Immature natural killer cell (primary cell): ENCODE data around the gene ARHGAP36. TPM values are rescaled to one million over a fixed set of nuclear protein-coding genes. Genes with fewer than 3 reads are reported as not detected.
A peak's percentile ranks its signal among the peaks of the same experiment; 100 is the strongest.

Source experiments
- DNase-seq, 3 donors: peaks; one replicate each; pipeline ENCODE4 v3.0.0; 2022; ENCODE audit warnings: mixed read lengths in 1 of 3
- H3K27ac Mint-ChIP-seq, 6 donors: one replicate each; pipeline ENCODE4 v1.8.0; 2020; ENCODE audit warnings: mixed read lengths in 6 of 6, mild to moderate bottlenecking in 5 of 6, inconsistent platforms in 4 of 6, moderate library complexity in 3 of 6
- H3K27me3 Mint-ChIP-seq, 3 donors: one replicate each; pipeline ENCODE4 v1.8.0; 2020 to 2021; ENCODE audit warnings: low read depth in 3 of 3, mild to moderate bottlenecking in 3 of 3, mixed read lengths in 3 of 3, moderate library complexity in 3 of 3, inconsistent platforms in 1 of 3
- H3K36me3 Mint-ChIP-seq, 3 donors: one replicate each; pipeline ENCODE4 v1.8.0; 2020; ENCODE audit warnings: mixed read lengths in 3 of 3, inconsistent platforms in 2 of 3, mild to moderate bottlenecking in 2 of 3
- H3K4me1 Mint-ChIP-seq, 2 donors: one replicate each; pipeline ENCODE4 v1.8.0; 2020; ENCODE audit warnings: inconsistent platforms in 2 of 2, mild to moderate bottlenecking in 2 of 2, mixed read lengths in 2 of 2, moderate library complexity in 1 of 2
- H3K4me3 Mint-ChIP-seq, 5 donors: one replicate each; pipeline ENCODE4 v1.8.0; 2020; ENCODE audit warnings: mild to moderate bottlenecking in 5 of 5, mixed read lengths in 5 of 5, inconsistent platforms in 3 of 5, moderate library complexity in 3 of 5
- H3K9me3 Mint-ChIP-seq, 6 donors: one replicate each; pipeline ENCODE4 v1.8.0; 2020; ENCODE audit warnings: mild to moderate bottlenecking in 6 of 6, mixed read lengths in 6 of 6, inconsistent platforms in 4 of 6, moderate library complexity in 3 of 6
- polyA plus RNA-seq, 3 donors: library from polyadenylated mRNA; unstranded; fragments of 300-500 nt; fragmentation: Illumina TruSeq; gene quantifications; one replicate each; pipeline ENCODE4 v1.2.3, GENCODE V29; 2021

Gene ARHGAP36
- polyA plus RNA-seq, 3 donors from 2014 or later = not detected

DNA sequence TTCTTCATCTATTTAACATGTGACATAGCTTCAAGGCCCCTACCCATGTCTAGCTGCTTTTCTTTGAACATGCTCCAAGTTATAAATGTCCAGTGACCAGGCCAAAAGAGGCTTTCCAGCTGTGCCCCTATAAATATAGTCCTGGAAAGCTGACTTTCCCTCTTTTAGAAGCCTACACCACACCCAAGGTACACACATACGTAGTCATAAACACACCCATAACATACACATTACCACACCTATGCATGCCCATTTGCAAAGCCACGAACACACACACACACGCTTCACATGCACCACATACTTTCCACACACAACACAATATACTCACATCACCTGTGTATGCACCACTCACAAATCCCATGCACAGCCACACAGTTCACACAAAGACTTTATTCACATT lies 2.0 kb downstream of the ARHGAP36 start:
- Mint-ChIP-seq H3K27ac (no peak overlapping the region), H3K36me3 (no peaks in the 10 kb centered on the region), H3K4me1 (no peaks in the 10 kb centered on the region), H3K9me3 (no peaks in the 10 kb centered on the region), H3K4me3 (no peak overlapping the region), H3K27me3 (peaks cover 4 to 19% (median 8%) of the 10 kb centered on the region in 3 donors)
- no peak for DNase-seq

GRCh38 chrX:131061306-131061705 lies 3.2 kb downstream of the ARHGAP36 start:
- Mint-ChIP-seq H3K4me1 (no peaks in the 10 kb centered on the region), H3K9me3 (no peaks in the 10 kb centered on the region), H3K4me3 (no peak overlapping the region)

DNA sequence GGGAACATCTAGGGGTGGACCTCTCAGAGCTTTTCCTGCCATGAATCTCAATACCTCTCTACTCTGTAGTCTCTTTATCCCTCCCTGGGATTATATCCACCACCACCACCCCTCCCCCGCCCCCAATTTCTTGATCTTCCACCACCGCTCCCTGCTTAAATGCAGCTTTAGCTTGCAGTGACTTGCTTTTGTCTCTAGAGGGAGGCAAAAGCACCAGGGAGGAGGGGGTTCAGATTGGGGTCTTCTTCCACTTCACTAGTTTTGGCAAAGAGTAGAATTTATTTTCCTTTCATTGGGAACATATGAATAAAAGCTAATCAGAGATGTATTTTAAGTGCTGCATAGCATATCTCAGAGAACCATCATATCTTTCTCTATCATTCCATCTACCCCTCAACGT lies 5.5 kb downstream of the ARHGAP36 start:
- H3K27ac Mint-ChIP-seq = no peak overlapping the region
- H3K9me3 Mint-ChIP-seq = no peaks in the 10 kb centered on the region
- peaks cover 3 to 15% (median 3%) of the 10 kb centered on the region in 3 donors for H3K27me3 Mint-ChIP-seq
- H3K36me3 Mint-ChIP-seq = no peaks in the 10 kb centered on the region
- no peak for DNase-seq
- no peak overlapping the region for H3K4me3 Mint-ChIP-seq
- peaks cover 0 to 2% of the 10 kb centered on the region in 2 donors for H3K4me1 Mint-ChIP-seq

More at GRCh38 chrX:131061306-131061705, 3.2 kb downstream of the ARHGAP36 start:
- H3K36me3 Mint-ChIP-seq = no peaks in the 10 kb centered on the region
- no peak overlapping the region for H3K27ac Mint-ChIP-seq
- H3K27me3 Mint-ChIP-seq = peaks cover 4 to 21% (median 8%) of the 10 kb centered on the region in 3 donors
- DNase-seq = no peak

GRCh38 chrX:131066237-131066636 lies 8.1 kb downstream of the ARHGAP36 start:
- DNase-seq = no peak
- Mint-ChIP-seq H3K36me3 (no peaks in the 10 kb centered on the region), H3K4me3 (no peak overlapping the region), H3K4me1 (peaks cover 0 to 2% of the 10 kb centered on the region in 2 donors), H3K27me3 (peaks cover 2 to 16% (median 5%) of the 10 kb centered on the region in 3 donors), H3K27ac (no peak overlapping the region), H3K9me3 (peaks cover 0 to 1% (median 0%) of the 10 kb centered on the region in 6 donors)

DNA sequence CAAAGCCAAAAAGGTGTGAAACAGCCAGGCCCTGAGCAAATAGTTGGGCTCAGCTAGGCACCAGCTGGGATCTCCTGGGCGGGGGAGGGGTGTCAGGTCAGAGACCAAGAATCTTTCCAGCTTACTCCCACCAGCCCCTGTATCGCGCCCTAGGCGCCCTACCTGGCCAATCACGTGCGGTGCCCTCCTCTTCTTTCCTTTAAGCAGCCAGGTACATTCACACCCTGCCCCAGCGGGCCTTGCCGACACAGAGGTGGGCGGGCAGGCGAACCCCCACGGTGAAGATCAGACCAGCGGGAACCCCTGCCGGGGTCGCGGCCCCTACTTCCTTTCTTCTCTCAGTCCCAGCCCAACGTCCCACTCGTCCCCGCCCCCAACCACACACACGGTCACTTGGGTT lies 9.1 kb downstream of the ARHGAP36 start:
- Mint-ChIP-seq H3K9me3 (peaks cover 0 to 1% (median 0%) of the 10 kb centered on the region in 6 donors), H3K27me3 (peaks cover 2 to 16% (median 8%) of the 10 kb centered on the region in 3 donors), H3K36me3 (no peaks in the 10 kb centered on the region), H3K27ac (no peak overlapping the region), H3K4me1 (peaks cover 0 to 2% of the 10 kb centered on the region in 2 donors), H3K4me3 (no peak overlapping the region)
- DNase-seq = no peak

GRCh38 chrX:131067846-131068745 lies 9.9 kb downstream of the ARHGAP36 start:
- H3K9me3 Mint-ChIP-seq = peaks cover 0 to 1% (median 0%) of the 10 kb centered on the region in 6 donors
- H3K36me3 Mint-ChIP-seq = no peaks in the 10 kb centered on the region
- no peak overlapping the region for H3K4me3 Mint-ChIP-seq
- H3K27ac Mint-ChIP-seq = no peak overlapping the region
- peaks cover 4 to 16% (median 8%) of the 10 kb centered on the region in 3 donors for H3K27me3 Mint-ChIP-seq
- DNase-seq = no peak
- peaks cover 0 to 2% of the 10 kb centered on the region in 2 donors for H3K4me1 Mint-ChIP-seq

DNA sequence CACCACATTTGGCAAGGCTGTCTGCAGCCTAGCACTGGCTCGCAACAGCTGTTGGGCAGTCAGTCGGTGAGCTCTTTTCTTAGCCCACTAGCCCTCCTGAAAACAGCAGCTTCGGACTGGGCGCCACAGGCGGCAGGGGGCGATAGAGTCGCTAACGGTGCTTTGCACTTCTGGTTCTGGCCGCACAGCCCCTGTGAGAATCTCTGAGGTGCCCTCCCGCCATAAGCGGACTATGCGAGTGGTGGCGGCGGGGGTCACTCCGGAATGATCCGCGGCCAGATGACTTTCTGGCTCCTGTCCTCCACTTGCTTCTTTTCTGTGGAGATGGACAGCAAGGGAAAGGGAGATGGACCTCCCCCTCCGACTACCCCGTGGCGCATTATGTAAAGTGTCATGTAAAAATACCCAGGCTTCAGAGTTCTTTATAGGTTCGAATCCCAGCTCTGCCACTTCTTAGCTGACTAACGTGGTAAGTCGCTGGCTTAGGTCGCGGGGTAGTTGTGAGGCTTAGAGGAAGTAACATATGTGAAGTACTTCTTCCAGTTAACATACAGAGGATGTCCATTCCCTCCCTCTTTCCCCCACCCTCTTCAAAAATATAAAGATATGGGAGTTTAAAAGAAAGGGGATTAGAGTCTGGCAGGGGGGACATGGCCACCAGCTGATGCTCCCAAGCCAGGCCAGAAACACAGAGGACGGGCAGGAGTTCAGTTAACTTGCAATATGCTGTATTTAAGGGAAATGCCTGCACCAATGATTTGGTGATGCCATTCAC lies 11.0 kb downstream of the ARHGAP36 start:
- H3K27ac Mint-ChIP-seq = no peak overlapping the region
- no peak for DNase-seq
- H3K4me3 Mint-ChIP-seq = no peak overlapping the region
- H3K9me3 Mint-ChIP-seq = peaks cover 0 to 3% (median 0%) of the 10 kb centered on the region in 6 donors
- H3K36me3 Mint-ChIP-seq = no peaks in the 10 kb centered on the region
- peaks cover 8 to 20% (median 10%) of the 10 kb centered on the region in 3 donors for H3K27me3 Mint-ChIP-seq
- H3K4me1 Mint-ChIP-seq = peaks cover 0 to 2% of the 10 kb centered on the region in 2 donors

GRCh38 chrX:131072871-131073571 lies 14.9 kb downstream of the ARHGAP36 start:
- Mint-ChIP-seq H3K4me1 (no peaks in the 10 kb centered on the region), H3K36me3 (no peaks in the 10 kb centered on the region), H3K4me3 (no peak overlapping the region), H3K27ac (no peak overlapping the region), H3K9me3 (peaks cover 0 to 3% (median 0%) of the 10 kb centered on the region in 6 donors), H3K27me3 (peaks cover 8 to 17% (median 13%) of the 10 kb centered on the region in 3 donors)
- no peak for DNase-seq

- no peak overlapping the region for H3K27ac Mint-ChIP-seq
- peaks cover 8 to 17% (median 13%) of the 10 kb centered on the region in 3 donors for H3K27me3 Mint-ChIP-seq
- no peak for DNase-seq
- no peak overlapping the region for H3K4me3 Mint-ChIP-seq
- peaks cover 0 to 3% (median 0%) of the 10 kb centered on the region in 6 donors for H3K9me3 Mint-ChIP-seq
- no peaks in the 10 kb centered on the region for H3K36me3 Mint-ChIP-seq
- no peaks in the 10 kb centered on the region for H3K4me1 Mint-ChIP-seq
Measured at GRCh38 chrX:131073607-131074006, 15.5 kb downstream of the ARHGAP36 start.

DNA sequence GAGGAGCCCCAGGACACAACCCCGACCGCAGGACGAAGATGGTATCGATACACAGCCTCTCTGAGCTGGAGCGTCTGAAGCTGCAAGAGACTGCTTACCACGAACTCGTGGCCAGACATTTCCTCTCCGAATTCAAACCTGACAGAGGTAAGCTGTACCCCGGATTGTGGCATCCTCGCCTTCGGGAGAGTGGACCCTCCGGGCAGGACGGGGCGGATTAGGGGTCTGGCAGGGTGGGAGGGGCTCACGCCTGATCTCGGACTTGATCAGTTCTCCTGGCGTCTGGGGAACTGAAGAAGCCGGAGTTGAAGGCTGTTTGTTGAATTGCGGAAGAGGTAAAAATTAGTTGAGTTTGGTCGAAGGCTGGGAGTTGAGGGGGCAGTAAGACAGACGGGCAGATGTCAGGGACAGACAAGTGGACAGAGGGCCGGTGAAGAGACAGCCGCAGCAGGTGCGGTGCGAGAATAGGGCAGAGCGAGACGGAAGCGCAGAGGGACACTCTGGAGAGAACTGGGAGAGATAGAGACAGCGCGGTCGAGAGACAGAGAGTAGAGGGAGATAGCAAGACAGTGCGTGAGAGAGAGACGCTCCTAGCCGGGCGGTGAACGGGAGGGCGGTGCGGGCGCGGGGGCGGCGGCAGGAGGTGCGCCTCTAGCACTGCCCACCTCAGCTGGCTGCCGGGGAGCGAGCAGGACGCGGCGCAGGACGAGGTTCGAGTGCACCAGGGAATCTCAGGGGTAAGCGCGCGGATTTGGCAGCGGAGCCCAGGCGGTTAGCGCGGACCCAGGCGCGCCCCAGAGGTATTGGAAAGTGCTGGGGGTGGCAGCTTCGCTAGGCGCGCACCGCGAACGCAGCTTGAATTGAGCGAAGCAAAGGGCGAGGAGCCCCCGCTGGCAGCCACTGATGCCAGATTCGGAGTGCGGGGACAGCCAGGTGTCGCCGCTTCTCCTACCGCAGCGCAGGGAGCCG lies 23.9 kb downstream of the ARHGAP36 start:
- Mint-ChIP-seq H3K27me3 (peaks cover 10 to 16% (median 14%) of the 10 kb centered on the region in 3 donors), H3K4me1 (no peaks in the 10 kb centered on the region), H3K9me3 (peaks cover 0 to 1% (median 0%) of the 10 kb centered on the region in 6 donors), H3K4me3 (peak overlapping the region in 1 of 5 donors; percentile 27), H3K36me3 (peaks cover 0 to 3% (median 0%) of the 10 kb centered on the region in 3 donors), H3K27ac (no peak overlapping the region)
- no peak for DNase-seq

DNA sequence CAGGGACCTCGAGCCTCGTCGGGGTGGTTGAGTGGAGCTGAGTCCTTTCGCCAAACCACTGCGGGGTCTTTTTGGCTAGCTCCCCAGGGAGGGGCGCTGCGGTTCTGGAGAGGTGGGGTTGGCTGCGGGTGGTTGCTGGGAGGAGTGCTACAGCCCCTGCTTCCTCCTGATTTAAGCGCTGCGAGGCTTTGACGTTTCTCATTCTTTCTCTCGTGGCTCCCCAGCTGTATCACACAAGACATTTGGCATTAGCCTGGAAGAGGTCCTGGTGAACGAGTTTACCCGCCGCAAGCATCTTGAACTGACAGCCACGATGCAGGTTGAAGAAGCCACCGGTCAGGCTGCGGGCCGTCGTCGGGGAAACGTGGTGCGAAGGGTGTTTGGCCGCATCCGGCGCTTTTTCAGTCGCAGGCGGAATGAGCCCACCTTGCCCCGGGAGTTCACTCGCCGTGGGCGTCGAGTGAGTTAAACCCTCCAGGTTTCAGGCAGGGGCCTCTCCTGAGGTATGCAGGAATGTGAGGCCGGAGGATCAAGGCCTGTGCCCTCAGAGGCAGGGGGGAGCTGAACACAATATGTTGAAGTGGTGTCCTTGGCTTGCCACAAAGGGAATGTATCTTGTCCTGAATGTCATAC lies 25.5 kb downstream of the ARHGAP36 start:
- H3K27me3 Mint-ChIP-seq = peaks cover 10 to 19% (median 14%) of the 10 kb centered on the region in 3 donors

GRCh38 chrX:131084145-131084544 lies 26.0 kb downstream of the ARHGAP36 start:
- Mint-ChIP-seq H3K4me1 (no peaks in the 10 kb centered on the region), H3K27me3 (peaks cover 10 to 18% (median 14%) of the 10 kb centered on the region in 3 donors), H3K27ac (no peak overlapping the region), H3K4me3 (no peak overlapping the region), H3K36me3 (peaks cover 0 to 3% (median 0%) of the 10 kb centered on the region in 3 donors), H3K9me3 (peaks cover 0 to 2% (median 0%) of the 10 kb centered on the region in 6 donors)
- DNase-seq = no peak

More for the DNA sequence above, 25.5 kb downstream of the ARHGAP36 start:
- H3K36me3 Mint-ChIP-seq = peaks cover 0 to 3% (median 0%) of the 10 kb centered on the region in 3 donors
- H3K4me3 Mint-ChIP-seq = no peak overlapping the region
- DNase-seq = no peak
- peaks cover 0 to 2% (median 0%) of the 10 kb centered on the region in 6 donors for H3K9me3 Mint-ChIP-seq
- H3K4me1 Mint-ChIP-seq = no peaks in the 10 kb centered on the region
- H3K27ac Mint-ChIP-seq = no peak overlapping the region
